Stimulated activated CD4-positive, alpha-beta T cell treated with anti-CD3 and anti-CD28 coated beads, TNF-alpha, amount 100 ng/mL, for 4 hours (primary cell): ENCODE results near the gene ITSN2.
"Not testable (repeated sequence)": the region's sequence is repeated elsewhere in the genome, so short reads cannot be mapped to it uniquely, and the experiment has no call there.

Experiments
- DNase-seq, 3 experiments: peaks; one replicate each; pipeline ENCODE4 v3.0.0-alpha.2; 2020; ENCODE audit warnings: low read depth in 3 of 3

The ITSN2 gene

DNA sequence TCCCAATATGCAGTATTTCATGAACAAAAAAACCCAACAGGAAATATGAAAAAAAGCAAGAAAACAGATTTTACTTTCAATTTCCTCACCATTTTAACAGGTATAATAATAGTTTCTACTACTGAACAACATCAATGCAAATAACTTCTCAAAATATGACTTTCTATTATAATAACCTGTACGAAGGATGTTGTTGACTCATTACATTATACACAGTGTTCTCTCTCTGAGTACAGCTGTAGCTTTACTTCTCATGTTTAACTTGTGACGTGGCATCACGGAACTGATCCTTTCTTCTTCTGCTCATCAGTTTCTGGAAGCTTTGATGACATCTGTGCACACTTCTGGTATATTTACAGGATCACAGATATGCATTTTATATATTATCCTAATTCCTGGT, 145.5 kb downstream of the ITSN2 start:
- no peak for DNase-seq

GRCh38 chr2:24211408-24211807, 148.9 kb downstream of the ITSN2 start:
- DNase-seq = no peak

- DNase-seq = no peak
These were observed 149.6 kb downstream of the ITSN2 start for GRCh38 chr2:24210723-24211122.

- DNase-seq = no peak
These were observed 150.3 kb downstream of the ITSN2 start for GRCh38 chr2:24210106-24210455.

DNA sequence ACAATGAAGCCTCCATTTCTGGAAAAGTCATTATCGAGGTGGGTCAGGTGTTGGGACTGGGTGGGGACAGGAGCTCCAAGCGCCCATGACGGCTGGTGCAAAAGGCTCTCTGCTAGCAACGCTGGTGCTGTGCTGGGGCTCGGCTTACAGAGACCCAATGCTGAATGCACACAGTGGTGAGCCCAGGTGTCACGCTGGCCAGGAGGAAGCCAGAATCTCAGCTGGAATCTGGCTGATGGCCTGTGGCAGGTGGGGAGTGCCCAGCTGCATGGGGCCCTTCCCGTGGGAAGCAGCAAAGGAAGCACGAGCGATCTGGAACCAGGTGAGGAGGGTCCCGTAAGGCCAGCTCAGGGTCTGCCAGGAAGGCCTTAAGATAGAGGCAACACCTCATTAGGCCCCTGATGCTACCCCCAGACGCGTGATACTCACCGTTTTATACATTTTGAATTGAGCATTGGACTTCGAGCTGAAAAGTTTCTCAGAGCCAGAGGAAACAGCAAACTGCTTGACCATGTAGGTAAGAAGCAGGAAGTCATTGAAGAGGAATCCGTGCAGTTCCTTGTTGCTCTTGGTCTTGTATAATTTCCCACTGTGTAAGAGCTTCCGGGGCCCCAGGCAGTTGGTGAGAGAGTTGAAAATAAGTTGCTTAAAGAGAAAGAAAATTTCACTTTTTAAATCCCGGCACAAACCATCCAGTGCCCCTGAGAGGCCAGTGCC, 150.8 kb downstream of the ITSN2 start:
- no peak for DNase-seq

DNA sequence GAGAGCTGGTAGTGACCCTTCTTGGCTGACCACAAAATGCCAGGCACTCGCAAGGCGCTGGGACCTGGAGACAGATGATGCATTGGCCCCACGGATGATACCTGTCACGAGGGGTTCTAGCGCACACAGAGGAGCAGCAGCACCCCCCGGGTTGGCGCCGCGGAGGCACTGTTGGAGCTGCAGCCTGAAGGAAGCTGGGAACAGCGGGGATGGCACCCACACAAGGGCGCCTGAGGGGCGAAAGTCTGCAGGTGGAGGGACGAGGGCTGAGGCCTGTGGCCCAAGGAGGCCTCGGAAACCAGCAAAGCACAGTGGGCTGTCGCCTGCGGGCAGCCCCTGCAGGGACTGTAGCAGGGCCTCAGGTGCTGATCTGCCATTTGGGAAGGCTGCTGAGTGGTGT, 151.8 kb downstream of the ITSN2 start:
- no peak for DNase-seq

DNA sequence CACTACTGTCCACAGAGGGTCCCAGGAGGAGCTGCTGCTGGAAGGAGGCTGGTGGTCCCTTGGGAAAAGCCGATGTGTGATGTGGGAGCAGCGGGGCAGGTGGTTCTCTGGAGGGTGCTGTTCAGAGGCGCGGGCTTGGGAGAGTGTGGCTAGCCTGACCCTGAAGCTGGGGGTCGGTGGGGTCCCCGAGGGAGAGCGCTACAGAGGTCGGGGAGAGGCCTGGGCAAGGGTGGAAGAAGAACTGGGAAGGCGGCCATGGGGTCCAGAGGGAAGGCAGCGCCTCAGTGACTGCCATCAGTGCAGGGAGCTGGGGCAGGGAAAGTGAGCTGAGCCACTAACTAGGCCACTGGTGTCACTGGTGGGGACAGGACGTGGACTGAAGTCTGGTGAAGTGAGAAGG, 153.0 kb downstream of the ITSN2 start:
- DNase-seq = no peak

DNA sequence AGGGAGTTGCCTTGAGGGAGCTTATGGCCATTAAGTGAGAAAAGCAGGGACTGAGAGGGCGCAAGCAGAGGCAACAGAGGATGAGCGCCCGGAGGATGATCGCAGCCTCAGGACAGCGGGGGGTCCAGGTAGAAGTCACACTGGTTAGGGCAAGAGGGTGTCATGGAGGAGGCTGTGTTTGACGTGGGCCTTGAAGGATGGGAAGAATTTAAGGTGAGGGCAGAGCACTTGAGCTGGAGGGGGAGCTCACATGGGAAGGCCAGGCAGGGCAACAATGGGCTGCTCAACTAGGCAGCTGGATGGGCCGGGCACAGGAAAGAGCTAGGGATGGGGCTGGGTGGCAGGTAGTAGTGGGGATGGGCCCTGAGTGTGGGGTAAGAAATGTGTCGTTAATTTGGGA, 153.6 kb downstream of the ITSN2 start:
- no peak for DNase-seq

GRCh38 chr2:24206242-24206641, 154.1 kb downstream of the ITSN2 start:
- no peak for DNase-seq

DNA sequence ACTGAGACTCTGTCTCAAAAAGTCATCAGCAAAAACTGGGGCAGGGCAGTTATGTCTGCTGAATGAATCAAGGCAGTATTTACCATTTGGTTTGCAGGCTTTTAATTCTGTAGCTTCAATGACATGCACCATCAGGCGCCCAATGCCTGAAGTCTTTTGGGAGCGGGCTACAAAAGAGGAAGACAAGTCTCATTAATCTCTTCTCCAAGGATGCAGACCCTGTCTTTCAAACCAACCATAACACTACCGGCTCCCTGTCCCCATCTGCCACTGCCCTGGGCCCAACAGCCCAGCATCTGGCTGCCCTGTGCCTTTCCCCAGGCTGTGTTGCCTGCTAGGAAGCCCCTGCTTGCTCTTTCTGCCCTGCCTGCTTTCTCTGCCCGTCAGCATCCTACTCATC, 155.2 kb downstream of the ITSN2 start:
- no peak for DNase-seq

DNA sequence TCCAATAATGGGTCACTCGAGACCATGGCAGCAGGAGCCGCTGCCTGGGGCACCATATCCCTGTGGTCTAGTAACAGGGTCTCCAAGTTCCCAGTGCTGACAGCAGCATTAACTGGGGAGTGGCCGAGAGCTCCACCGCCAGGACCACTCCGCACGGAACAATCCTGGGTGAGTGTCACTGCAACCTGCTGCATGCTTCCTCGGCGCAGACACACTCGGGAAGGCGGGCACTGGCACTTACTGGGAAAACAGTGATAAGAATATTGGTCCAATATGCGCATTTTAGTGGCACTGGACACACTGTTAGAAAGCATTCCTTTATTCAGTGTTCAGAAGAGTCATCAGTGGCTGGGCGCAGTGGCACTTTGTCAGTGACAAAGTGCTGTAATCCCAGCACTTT, 155.8 kb downstream of the ITSN2 start:
- no peak for DNase-seq

DNA sequence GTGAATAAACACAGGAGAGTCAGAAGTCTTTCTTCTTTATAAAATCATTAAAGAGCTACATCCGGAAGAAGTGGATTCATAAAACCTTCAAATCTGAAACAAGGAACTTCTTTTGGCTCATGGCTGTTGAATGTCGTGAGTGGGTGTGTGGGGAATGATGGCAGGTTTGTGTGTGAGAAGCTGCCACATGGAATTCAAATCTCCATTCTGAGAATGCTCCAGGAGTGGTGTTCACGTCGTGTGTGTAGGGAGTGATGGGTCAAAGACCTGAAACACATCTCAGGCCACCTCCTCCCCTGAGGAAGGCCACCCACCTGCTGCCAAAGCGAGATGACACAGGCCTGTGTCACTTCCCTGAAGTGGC, 156.6 kb downstream of the ITSN2 start:
- no peak for DNase-seq

DNA sequence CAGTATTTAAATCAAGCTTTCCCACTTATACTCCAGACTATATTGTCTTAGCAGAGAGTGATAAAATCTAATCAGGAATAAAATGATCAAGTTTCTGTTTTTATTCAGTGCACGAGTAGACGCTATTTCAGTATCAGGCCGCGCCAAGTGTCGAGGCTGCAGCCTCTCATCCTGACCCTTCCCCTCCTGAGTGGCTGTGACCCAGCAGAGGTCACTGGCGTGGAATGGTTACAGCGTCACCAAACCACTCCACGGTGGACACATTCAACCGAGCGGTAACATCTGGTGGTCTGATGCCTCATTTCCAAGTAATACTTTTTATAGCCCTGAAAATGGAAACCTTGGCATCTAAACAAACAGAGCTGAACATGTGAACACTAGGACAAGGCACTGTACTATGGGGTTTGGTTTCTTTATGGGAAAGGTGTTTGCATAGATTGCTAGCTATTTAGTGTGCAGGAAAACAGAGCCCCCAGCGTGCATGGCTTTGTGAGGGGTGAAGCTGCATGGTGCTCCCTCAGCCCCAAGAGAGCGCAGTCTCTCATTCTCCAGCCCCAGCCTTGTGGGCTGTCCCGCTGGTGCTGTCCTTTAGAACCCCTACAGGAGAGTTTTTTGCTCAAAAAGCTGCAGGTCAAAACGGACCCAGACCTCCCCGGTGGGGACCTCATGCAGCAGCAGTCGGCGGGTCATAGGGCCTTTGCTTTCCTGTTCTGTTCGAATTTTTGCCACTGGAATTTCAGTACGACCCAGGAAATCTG, 157.1 kb downstream of the ITSN2 start:
- DNase-seq = no peak

- no peak for DNase-seq
These were observed 159.5 kb downstream of the ITSN2 start for GRCh38 chr2:24200799-24201198.

GRCh38 chr2:24199968-24200590, 160.3 kb downstream of the ITSN2 start:
- DNase-seq = no peak

DNA sequence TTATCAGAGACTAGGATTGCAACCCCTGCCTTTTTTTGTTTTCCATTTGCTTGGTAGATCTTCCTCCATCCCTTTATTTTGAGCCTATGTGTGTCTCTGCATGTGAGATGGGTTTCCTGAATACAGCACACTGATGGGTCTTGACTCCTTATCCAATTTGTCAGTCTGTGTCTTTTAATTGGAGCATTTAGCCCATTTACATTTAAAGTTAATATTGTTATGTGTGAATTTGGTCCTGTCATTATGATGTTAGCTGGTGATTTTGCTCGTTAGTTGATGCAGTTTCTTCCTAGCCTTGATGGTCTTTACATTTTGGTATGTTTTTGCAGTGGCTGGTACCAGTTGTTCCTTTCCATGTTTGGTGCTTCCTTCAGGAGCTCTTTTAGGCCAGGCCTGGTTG, 163.1 kb downstream of the ITSN2 start:
- DNase-seq = not testable (repeated sequence)

- DNase-seq = no peak
These were observed 168.5 kb downstream of the ITSN2 start for GRCh38 chr2:24191848-24192247.

GRCh38 chr2:24191156-24191555, 169.2 kb downstream of the ITSN2 start:
- no peak for DNase-seq

DNA sequence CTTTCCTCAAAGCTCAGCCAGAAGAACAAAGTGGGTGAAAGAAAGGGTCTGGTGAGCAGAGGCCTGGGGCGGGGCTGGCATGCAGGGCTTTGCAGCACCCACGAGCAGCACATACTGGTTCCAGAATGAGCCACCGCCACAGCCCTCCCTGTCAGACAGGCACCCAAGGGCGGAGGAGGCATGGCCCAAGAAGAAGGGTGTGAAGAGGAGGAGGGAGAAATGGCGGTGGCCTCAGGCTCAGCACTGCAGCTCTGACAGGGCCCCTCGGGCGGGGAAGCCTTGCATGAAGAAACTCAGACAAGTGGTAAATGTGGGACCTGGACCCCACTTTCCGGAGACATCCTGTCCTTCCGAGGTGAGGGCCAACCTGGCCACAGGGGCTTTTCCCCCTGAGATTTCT, 169.8 kb downstream of the ITSN2 start:
- DNase-seq = no peak

GRCh38 chr2:24189551-24189950, 170.8 kb downstream of the ITSN2 start:
- DNase-seq = no peak

- no peak for DNase-seq
These were observed 176.8 kb downstream of the ITSN2 start for GRCh38 chr2:24183366-24184069.

GRCh38 chr2:24182507-24182906, 177.8 kb downstream of the ITSN2 start:
- DNase-seq = no peak

DNA sequence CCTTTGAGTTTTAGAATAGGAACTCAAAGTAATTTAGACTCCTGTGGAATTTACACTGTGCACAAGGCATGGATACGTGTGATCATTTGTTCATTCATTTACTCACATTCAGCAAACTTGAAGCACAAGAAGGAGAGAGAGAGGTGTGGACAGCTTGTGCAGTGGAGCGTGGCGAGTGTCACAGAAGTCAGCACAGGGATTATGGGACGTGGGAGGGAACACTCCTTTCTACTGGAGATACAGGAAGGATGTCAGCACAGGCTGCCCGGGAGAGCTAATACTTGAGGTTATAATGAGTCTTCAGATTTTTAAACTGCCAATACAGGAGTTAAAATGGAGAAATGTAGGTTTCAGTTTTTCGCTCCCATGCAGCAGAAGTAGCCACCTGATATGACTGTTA, 178.5 kb downstream of the ITSN2 start:
- DNase-seq = no peak
